ENCODE results near the gene OLA1. TPM values are rescaled to one million over a fixed set of nuclear protein-coding genes. Genes with fewer than 3 reads are reported as not detected.

OLA1 gene
- total RNA-seq, 1 experiment from 2014 or later, result 109 TPM

GRCh38 chr2:174044556-174044955 is 203.8 kb downstream of the OLA1 start:
- Mint-ChIP-seq H3K9me3 (peaks cover 16% of the 10 kb centered on the region), H3K27ac (no peak overlapping the region), H3K27me3 (ENCODE audit: low read depth) (no peaks in the 10 kb centered on the region; the same call in 1 of the 2 replicates), H3K4me1 (peaks cover 14% of the 10 kb centered on the region), H3K4me3 (no peak overlapping the region), H3K36me3 (peaks cover 7% of the 10 kb centered on the region)
- DNase-seq (ENCODE audit: low spot score) (no peak), ATAC-seq (no peak)
- no peak for TF ChIP-seq FOXP4 (CRISPR knock-in tag; IDR thresholded peaks at IDR 0.05)
- no peak for TF ChIP-seq E2F1 (CRISPR knock-in tag; IDR thresholded peaks at IDR 0.05)
- no peak for TF ChIP-seq TP53 (CRISPR knock-in tag; IDR thresholded peaks at IDR 0.05)
- TF ChIP-seq ZNF317 (CRISPR knock-in tag; IDR thresholded peaks at IDR 0.05; ENCODE audit: borderline replicate concordance, low read depth), result no peak
- no peak for TF ChIP-seq GABPB1 (CRISPR knock-in tag; IDR thresholded peaks at IDR 0.05)
- TF ChIP-seq TEAD1 (CRISPR knock-in tag; IDR thresholded peaks at IDR 0.05), result no peak
- TF ChIP-seq STAT6 (CRISPR knock-in tag; conservative IDR thresholded peaks at IDR 0.05; ENCODE audit: low read depth), result no peak
- TF ChIP-seq ZNF396 (CRISPR knock-in tag; IDR thresholded peaks at IDR 0.05; ENCODE audit: borderline replicate concordance), result no peak
- no peak for TF ChIP-seq ATF6 (CRISPR knock-in tag; IDR thresholded peaks at IDR 0.05)
- TF ChIP-seq RELA (CRISPR knock-in tag; IDR thresholded peaks at IDR 0.05; ENCODE audit: borderline replicate concordance), result no peak
- TF ChIP-seq GTF2I (CRISPR knock-in tag; conservative IDR thresholded peaks at IDR 0.05), result no peak
- TF ChIP-seq AFF4 (CRISPR knock-in tag; IDR thresholded peaks at IDR 0.05; ENCODE audit: borderline replicate concordance), result no peak
- no peak for TF ChIP-seq PREB (CRISPR knock-in tag; IDR thresholded peaks at IDR 0.05; ENCODE audit: borderline replicate concordance)
- no peak for TF ChIP-seq PRDM15 (CRISPR knock-in tag; IDR thresholded peaks at IDR 0.05)
- TF ChIP-seq TCF7 (CRISPR knock-in tag; IDR thresholded peaks at IDR 0.05; ENCODE audit: low read depth), result no peak
- POLR2A ChIA-PET, result no interaction called here
- CTCF ChIA-PET, result no interaction called here

Measured in WTC11 (cell line).